ENCODE measurements around the gene ADGRF3. TPM values are rescaled to one million over a fixed set of nuclear protein-coding genes. Genes with fewer than 3 reads are reported as not detected.
"Not testable (repeated sequence)": the region's sequence is repeated elsewhere in the genome, so short reads cannot be mapped to it uniquely, and the experiment has no call there.

Gene ADGRF3, protein sequence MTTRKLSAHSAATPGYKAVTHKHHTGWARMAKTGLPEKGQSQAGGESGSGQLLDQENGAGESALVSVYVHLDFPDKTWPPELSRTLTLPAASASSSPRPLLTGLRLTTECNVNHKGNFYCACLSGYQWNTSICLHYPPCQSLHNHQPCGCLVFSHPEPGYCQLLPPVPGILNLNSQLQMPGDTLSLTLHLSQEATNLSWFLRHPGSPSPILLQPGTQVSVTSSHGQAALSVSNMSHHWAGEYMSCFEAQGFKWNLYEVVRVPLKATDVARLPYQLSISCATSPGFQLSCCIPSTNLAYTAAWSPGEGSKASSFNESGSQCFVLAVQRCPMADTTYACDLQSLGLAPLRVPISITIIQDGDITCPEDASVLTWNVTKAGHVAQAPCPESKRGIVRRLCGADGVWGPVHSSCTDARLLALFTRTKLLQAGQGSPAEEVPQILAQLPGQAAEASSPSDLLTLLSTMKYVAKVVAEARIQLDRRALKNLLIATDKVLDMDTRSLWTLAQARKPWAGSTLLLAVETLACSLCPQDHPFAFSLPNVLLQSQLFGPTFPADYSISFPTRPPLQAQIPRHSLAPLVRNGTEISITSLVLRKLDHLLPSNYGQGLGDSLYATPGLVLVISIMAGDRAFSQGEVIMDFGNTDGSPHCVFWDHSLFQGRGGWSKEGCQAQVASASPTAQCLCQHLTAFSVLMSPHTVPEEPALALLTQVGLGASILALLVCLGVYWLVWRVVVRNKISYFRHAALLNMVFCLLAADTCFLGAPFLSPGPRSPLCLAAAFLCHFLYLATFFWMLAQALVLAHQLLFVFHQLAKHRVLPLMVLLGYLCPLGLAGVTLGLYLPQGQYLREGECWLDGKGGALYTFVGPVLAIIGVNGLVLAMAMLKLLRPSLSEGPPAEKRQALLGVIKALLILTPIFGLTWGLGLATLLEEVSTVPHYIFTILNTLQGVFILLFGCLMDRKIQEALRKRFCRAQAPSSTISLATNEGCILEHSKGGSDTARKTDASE
- 3.4 and 3.5 TPM in 2 replicates for total RNA-seq

GRCh38 chr2:26346454-26347053 lies at the start of gene ADGRF3:
ADGRF3 (minus strand) TSS chr2:26346789; CDS start chr2:26346234, 555 bp downstream.
- DNase-seq, result peak; percentile 91
- Mint-ChIP-seq H3K27ac (peak within 1 kb of the TSS; percentile 96), H3K36me3 (ENCODE audit: low read depth) (peaks cover 17% of the 10 kb centered on the region), H3K4me3 (peak within 1 kb of the TSS; percentile 96), H3K4me1 (peaks cover 25% of the 10 kb centered on the region), H3K9me3 (no peaks in the 10 kb centered on the region), H3K27me3 (no peaks in the 10 kb centered on the region)
- intact Hi-C loops (cut with micrococcal nuclease), result loop anchor here (1.0 to 10.0 kb wide), 5 partner anchors 9 to 469 kb away; partner anchors contain the start of genes ASXL2, HADHA and HADHB

DNA sequence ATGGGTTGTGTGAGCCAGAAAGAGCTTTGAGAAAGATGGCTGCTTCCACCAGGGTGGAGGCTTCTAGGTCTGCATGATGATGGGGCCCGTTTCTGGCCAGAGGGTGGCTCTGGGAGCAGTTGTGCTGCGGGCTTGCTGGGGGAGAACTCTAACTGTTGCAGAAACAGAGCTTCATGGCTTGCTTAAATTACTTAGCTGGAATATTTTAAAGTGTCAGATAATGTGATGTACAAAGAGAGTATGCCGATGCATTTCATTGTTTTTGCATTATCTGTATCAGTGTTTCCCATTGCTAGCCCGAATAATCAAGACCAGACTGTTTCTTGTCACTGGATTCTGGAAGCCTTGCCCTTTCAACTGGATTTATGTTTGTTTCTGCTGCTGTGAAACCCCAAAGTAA lies 48.8 kb upstream of the ADGRF3 start:
- no peaks in the 10 kb centered on the region for H3K27me3 Mint-ChIP-seq
- H3K4me3 Mint-ChIP-seq, result no peak overlapping the region
- peak; percentile 50 for DNase-seq
- no peaks in the 10 kb centered on the region for H3K9me3 Mint-ChIP-seq
- peaks cover 17% of the 10 kb centered on the region for H3K36me3 Mint-ChIP-seq (ENCODE audit: low read depth)
- peaks cover 17% of the 10 kb centered on the region for H3K4me1 Mint-ChIP-seq
- intact Hi-C loops (cut with micrococcal nuclease), result loop anchor here (10.0 kb wide), 1 partner anchor 51 kb away; the partner anchor contains the start of genes ADGRF3 and SELENOI
- H3K27ac Mint-ChIP-seq, result no peak overlapping the region

DNA sequence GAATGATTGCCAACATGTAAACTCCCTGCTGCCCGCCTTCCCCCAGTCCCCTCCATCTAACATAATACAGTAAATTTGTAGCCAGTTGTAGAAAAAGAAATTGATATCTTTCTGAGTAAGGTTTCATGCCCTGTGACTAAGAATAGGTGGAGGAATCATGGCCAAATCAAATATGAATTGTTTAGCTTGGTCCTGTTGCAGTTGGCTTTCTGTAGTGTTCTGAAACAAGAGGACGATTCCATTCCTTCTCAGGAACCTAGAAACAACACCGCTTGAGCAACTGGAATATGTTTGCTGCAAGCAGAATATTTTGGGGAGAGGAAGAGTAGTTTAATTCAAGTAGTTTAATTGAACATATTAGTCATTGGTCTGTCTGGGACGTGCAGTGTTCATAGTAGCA lies 48.1 kb upstream of the ADGRF3 start:
- H3K4me3 Mint-ChIP-seq, result no peak overlapping the region
- H3K36me3 Mint-ChIP-seq (ENCODE audit: low read depth), result peaks cover 22% of the 10 kb centered on the region
- intact Hi-C loops (cut with micrococcal nuclease), result loop anchor here (10.0 kb wide), 1 partner anchor 50 kb away; the partner anchor contains the start of genes ADGRF3 and SELENOI
- H3K27ac Mint-ChIP-seq, result no peak overlapping the region
- H3K27me3 Mint-ChIP-seq, result no peaks in the 10 kb centered on the region
- no peaks in the 10 kb centered on the region for H3K9me3 Mint-ChIP-seq
- H3K4me1 Mint-ChIP-seq, result peaks cover 13% of the 10 kb centered on the region
- DNase-seq, result peak; percentile 27

DNA sequence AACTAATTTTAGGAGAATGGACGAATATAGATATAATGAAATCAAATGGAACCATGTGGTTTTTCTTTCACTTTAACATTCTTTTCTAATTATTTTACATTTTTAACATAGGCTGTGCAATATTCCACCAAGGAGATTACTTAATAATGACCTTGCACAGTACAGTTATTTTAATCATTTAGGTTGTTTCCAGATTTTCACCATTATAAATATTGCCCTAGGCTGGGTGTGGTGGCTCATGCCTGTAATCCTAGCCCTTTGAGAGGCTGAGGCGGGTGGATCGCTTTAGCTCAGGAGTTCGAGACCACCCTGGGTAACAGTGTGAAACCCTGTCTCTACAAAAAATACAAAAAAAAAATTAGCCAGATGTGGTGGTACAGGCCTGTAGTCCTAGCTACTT lies 40.6 kb upstream of the ADGRF3 start:
- no peaks in the 10 kb centered on the region for H3K9me3 Mint-ChIP-seq
- intact Hi-C loops (cut with micrococcal nuclease), result no loop called here
- H3K27me3 Mint-ChIP-seq, result no peaks in the 10 kb centered on the region
- peaks cover 55% of the 10 kb centered on the region for H3K36me3 Mint-ChIP-seq (ENCODE audit: low read depth)
- H3K4me3 Mint-ChIP-seq, result no peak overlapping the region
- no peak overlapping the region for H3K27ac Mint-ChIP-seq
- DNase-seq, result peak; percentile 22
- peaks cover 12% of the 10 kb centered on the region for H3K4me1 Mint-ChIP-seq

DNA sequence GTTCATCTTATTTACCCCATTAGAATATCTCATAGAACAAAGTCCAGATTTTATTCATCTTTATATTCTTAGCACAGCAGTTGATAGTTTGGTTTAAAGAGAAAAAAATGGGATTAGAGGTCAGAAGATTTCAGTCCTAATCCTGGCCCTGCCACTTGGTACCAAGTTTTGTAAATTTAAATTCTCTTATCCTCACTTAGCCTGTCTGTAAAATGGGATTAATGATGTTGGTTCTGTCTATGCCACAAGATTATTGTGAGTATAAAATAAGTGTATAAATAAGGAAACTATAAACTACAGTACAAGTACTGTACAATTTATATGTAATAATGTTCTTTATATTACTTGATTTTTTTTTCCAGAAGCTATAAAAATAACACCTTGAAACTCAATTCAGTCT lies 38.0 kb upstream of the ADGRF3 start:
- DNase-seq, result no peak
- H3K9me3 Mint-ChIP-seq, result no peaks in the 10 kb centered on the region
- H3K36me3 Mint-ChIP-seq (ENCODE audit: low read depth), result peaks cover 54% of the 10 kb centered on the region
- H3K4me1 Mint-ChIP-seq, result peaks cover 16% of the 10 kb centered on the region
- intact Hi-C loops (cut with micrococcal nuclease), result no loop called here
- H3K4me3 Mint-ChIP-seq, result no peak overlapping the region
- H3K27me3 Mint-ChIP-seq, result no peaks in the 10 kb centered on the region
- no peak overlapping the region for H3K27ac Mint-ChIP-seq

DNA sequence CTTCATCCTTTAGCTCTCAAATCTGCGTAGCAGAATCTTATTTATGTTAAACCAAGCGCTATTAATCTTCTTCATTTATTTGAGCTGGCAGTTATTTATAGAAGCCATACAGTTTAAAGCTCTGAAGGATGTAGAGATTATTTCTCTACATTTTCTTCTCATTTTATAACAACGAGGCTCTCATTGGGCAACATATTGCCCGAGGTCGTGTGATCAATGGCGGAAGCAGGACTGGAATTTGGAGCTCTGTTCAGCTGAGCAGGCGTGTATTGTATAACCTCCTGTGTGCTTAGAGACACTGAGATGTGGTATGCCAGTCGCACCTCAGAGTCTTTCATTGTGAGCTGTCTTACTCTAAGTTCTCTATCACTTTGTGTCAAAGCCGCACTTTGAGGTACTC lies 37.6 kb upstream of the ADGRF3 start:
- peaks cover 51% of the 10 kb centered on the region for H3K36me3 Mint-ChIP-seq (ENCODE audit: low read depth)
- peaks cover 16% of the 10 kb centered on the region for H3K4me1 Mint-ChIP-seq
- H3K27ac Mint-ChIP-seq, result no peak overlapping the region
- DNase-seq, result peak; percentile 33
- no peaks in the 10 kb centered on the region for H3K27me3 Mint-ChIP-seq
- intact Hi-C loops (cut with micrococcal nuclease), result no loop called here
- H3K9me3 Mint-ChIP-seq, result no peaks in the 10 kb centered on the region
- H3K4me3 Mint-ChIP-seq, result no peak overlapping the region

DNA sequence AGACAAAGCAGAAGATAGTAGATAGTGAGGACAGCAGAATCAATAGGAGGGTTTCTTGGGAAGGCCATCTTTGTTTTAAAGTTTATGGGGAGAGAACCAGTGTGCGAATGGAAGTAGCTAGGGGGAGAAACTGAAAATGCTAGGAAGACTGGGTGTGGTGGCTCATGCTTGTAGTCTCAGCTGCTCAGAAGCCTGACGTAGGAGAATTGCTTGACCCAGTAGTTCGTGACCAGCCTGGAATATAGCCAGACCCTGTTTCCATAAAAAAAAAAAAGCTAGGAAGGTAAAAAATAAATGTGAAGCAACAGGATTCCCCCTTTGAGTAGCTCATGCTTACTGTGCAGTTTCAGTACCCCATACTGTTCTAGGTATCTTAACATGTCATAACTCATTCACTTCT lies 36.0 kb upstream of the ADGRF3 start:
- H3K4me1 Mint-ChIP-seq, result peaks cover 26% of the 10 kb centered on the region
- peak; percentile 33 for DNase-seq
- H3K9me3 Mint-ChIP-seq, result no peaks in the 10 kb centered on the region
- intact Hi-C loops (cut with micrococcal nuclease), result no loop called here
- H3K4me3 Mint-ChIP-seq, result no peak overlapping the region
- H3K27ac Mint-ChIP-seq, result no peak overlapping the region
- no peaks in the 10 kb centered on the region for H3K27me3 Mint-ChIP-seq
- H3K36me3 Mint-ChIP-seq (ENCODE audit: low read depth), result peaks cover 57% of the 10 kb centered on the region

DNA sequence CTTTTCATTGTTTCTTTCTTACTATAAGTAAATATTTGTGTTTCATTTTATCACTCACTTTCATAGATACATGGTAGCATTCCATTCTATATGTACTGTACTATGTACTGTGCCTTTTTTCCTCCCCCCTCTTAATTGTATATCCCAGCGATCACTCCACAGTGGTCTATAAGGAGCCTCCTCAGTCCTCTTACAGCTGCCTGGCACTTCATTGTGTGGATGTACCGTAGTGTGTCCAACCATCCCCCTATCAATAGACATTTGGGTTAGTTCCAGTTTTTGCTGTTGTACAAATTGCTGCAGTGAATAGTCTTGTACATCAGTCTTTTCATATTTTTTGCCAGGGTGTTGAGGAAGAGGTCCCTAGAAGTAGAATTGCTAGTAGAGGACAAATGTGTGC lies 33.7 kb upstream of the ADGRF3 start:
- H3K4me1 Mint-ChIP-seq, result peaks cover 35% of the 10 kb centered on the region
- no peaks in the 10 kb centered on the region for H3K27me3 Mint-ChIP-seq
- H3K4me3 Mint-ChIP-seq, result no peak overlapping the region
- DNase-seq, result peak; percentile 40
- H3K27ac Mint-ChIP-seq, result no peak overlapping the region
- H3K9me3 Mint-ChIP-seq, result no peaks in the 10 kb centered on the region
- peaks cover 55% of the 10 kb centered on the region for H3K36me3 Mint-ChIP-seq (ENCODE audit: low read depth)
- intact Hi-C loops (cut with micrococcal nuclease), result no loop called here

DNA sequence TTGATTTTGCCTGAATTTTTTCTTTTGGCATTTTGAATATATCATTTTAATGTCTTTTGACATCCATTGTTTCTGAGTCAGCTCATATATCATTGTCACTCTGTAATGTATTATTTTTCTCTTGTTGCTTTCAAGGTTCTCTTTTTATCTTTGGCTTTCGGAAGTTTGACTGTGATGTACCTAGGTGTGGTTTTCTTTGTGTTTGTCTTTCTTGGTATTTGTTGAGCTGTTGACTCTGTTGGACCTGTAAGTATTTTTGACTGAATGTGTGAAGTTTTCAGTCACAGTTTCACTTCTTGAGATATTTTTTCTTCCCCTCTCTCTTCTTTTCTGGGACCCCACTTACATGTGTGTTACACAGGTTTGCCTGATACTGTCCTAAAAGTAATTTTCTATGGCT lies 30.2 kb upstream of the ADGRF3 start:
- H3K27me3 Mint-ChIP-seq, result no peaks in the 10 kb centered on the region
- peaks cover 26% of the 10 kb centered on the region for H3K4me1 Mint-ChIP-seq
- peak overlapping the region; percentile 44 for H3K4me3 Mint-ChIP-seq
- intact Hi-C loops (cut with micrococcal nuclease), result no loop called here
- no peaks in the 10 kb centered on the region for H3K9me3 Mint-ChIP-seq
- H3K36me3 Mint-ChIP-seq (ENCODE audit: low read depth), result peaks cover 55% of the 10 kb centered on the region
- DNase-seq, result no peak
- H3K27ac Mint-ChIP-seq, result peak overlapping the region; percentile 80

- H3K9me3 Mint-ChIP-seq, H3K4me1 Mint-ChIP-seq: not testable (repeated sequence)
- H3K36me3 Mint-ChIP-seq (ENCODE audit: low read depth), result peaks cover 52% of the 10 kb centered on the region
Observed at GRCh38 chr2:26370909-26371308, 24.3 kb upstream of the ADGRF3 start.

DNA sequence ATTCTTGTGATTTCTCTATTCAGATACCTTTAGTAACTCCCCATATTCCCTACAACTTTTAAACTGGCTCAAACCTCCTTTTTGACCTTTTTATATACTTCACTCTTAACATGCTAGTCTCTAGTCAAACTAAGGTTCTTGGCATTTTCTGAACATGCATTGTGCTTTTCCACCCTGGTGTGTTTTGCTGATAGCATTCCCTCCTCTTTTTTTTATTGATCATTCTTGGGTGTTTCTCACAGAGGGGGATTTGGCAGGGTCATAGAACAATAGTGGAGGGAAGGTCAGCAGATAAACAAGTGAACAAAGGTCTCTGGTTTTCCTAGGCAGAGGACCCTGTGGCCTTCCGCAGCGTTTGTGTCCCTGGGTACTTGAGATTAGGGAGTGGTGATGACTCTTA lies 23.1 kb upstream of the ADGRF3 start:
- peaks cover 51% of the 10 kb centered on the region for H3K36me3 Mint-ChIP-seq (ENCODE audit: low read depth)
- H3K9me3 Mint-ChIP-seq; H3K27me3 Mint-ChIP-seq; H3K4me1 Mint-ChIP-seq; DNase-seq; H3K4me3 Mint-ChIP-seq; H3K27ac Mint-ChIP-seq; intact Hi-C loops (cut with micrococcal nuclease): not testable (repeated sequence)

More at GRCh38 chr2:26370909-26371308, 24.3 kb upstream of the ADGRF3 start:
- H3K4me3 Mint-ChIP-seq; DNase-seq; H3K27me3 Mint-ChIP-seq; H3K27ac Mint-ChIP-seq; intact Hi-C loops (cut with micrococcal nuclease): not testable (repeated sequence)

GRCh38 chr2:26366957-26367356 lies 20.4 kb upstream of the ADGRF3 start:
- H3K36me3 Mint-ChIP-seq (ENCODE audit: low read depth), result peaks cover 40% of the 10 kb centered on the region
- H3K27me3 Mint-ChIP-seq, result no peaks in the 10 kb centered on the region
- intact Hi-C loops (cut with micrococcal nuclease), result no loop called here
- DNase-seq, result no peak
- H3K27ac Mint-ChIP-seq, result no peak overlapping the region
- peaks cover 11% of the 10 kb centered on the region for H3K4me1 Mint-ChIP-seq
- no peaks in the 10 kb centered on the region for H3K9me3 Mint-ChIP-seq
- no peak overlapping the region for H3K4me3 Mint-ChIP-seq

- H3K4me3 Mint-ChIP-seq, result no peak overlapping the region
- H3K36me3 Mint-ChIP-seq (ENCODE audit: low read depth), result peaks cover 41% of the 10 kb centered on the region
- H3K4me1 Mint-ChIP-seq, result peaks cover 19% of the 10 kb centered on the region
- H3K9me3 Mint-ChIP-seq, result no peaks in the 10 kb centered on the region
- no peak for DNase-seq
- H3K27ac Mint-ChIP-seq, result no peak overlapping the region
- H3K27me3 Mint-ChIP-seq, result no peaks in the 10 kb centered on the region
- intact Hi-C loops (cut with micrococcal nuclease), result no loop called here
Observed at GRCh38 chr2:26364669-26365068, 18.1 kb upstream of the ADGRF3 start.
